ENCODE measurements around the gene INTS2.
"Not testable (repeated sequence)": the region's sequence is repeated elsewhere in the genome, so short reads cannot be mapped to it uniquely, and the experiment has no call there.

Gene INTS2

GRCh38 chr17:61821655-61822054 lies 106.1 kb downstream of the INTS2 start:
- DNase-seq, result no peak

DNA sequence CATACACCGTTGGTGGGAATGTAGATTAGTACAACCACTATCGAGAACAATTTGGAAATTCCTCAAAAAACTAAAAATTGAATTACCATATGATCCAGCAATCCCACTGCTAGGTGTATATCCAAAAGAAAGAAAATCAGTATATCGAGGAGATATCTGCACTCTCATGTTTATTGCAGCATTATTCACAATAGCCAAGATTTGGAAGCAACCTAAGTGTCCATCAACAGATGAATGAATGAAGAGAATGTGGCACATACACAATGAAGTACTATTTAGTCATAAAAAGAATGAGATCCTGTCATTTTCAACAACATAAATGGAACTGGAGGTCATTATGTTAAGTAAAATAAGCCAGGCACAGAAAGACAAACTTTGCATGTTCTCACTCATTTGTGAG lies 108.5 kb downstream of the INTS2 start:
- DNase-seq, result not testable (repeated sequence)

DNA sequence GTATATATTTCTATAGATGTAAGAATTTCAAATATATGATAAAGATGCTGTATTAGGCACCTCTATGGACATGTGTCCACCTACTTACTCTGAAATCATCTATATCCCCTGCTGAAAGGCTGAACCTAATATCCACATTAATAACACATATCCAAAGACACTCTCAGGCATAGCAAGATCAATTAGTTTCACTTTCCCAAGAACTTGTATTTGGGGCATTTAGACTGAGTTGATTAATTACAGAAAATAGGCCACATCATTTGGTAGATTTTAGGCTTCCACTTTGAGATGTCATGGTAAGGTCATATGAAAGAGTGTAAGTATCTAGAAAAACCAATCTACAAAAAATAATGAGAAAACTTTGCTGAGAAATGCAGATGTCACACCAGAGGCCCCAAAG lies 109.6 kb downstream of the INTS2 start:
- no peak for DNase-seq

DNA sequence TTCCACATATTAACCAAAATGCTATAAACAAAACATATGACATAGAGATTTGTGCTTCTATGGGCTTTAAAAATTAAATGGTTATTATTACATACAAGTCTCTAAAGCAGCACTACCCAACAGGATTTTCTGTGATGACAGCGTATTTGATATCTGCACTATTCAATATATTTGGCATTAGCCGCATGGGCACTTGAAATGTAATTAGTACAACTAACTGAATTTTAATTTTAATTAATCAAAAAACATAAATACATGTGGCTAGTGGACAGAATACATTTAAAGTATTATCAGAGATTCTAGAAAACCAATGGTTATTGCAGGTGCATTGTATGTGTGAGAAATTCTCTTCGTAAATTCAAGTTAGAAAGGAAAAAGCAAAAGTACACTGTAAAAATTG lies 110.3 kb downstream of the INTS2 start:
- no peak for DNase-seq

- no peak for DNase-seq
These were observed 111.2 kb downstream of the INTS2 start for GRCh38 chr17:61816538-61816937.

- no peak for DNase-seq
These were observed 111.8 kb downstream of the INTS2 start for GRCh38 chr17:61815863-61816503.
